ENCODE results near the gene GMDS.

GMDS gene

DNA sequence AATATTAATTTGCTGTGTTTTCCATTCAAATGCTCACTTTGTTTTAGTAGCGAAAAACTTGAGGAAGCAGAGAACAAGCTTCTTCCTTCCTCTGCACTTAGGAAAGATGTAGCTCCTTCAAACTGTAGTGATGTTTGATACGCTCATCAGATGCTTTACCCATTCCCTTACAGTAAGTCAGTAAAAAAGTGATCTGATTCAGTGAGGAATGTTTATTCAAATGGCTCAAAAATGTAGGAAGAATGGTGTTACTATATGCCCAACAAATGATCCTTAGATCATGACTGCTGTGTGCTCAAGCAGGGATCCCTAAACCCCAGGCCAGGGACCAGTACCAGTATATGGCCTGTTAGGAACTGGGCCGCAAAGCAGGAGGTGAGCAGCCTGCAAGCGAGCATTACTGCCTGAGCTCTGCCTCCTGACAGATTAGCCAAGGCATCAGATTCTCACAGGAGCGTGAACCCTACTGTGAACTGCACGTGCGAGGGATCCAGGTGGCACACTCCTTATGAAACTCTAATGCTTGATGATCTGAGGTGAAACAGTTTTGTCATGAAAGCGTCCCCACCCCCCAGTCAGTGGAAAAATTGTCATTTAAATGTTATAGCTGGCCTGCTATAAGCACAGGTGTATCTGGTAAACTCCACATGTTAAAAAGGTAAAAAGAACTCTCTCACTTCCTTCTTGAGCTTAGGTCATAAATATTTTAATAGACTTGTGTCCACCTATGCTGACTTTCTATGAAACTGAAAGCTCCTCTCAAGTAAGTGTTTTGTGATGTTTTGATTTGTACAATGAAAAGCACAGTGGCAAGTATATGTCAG lies 448.5 kb downstream of the GMDS start:
- no peak overlapping the region for H3K9ac ChIP-seq (ENCODE audit: low read length)
- H3K4me1 ChIP-seq (ENCODE audit: control insufficient read depth, insufficient read depth, low read depth, low read length): peaks cover 3% of the 10 kb centered on the region
- no peak for DNase-seq
- no peak overlapping the region for H2BK5ac ChIP-seq (ENCODE audit: low read depth, low read length, poor library complexity, severe bottlenecking)
- no peak overlapping the region for H3K4ac ChIP-seq (ENCODE audit: low read depth in 1 of 2, low read length in 2 of 2)
- no peaks in the 10 kb centered on the region for H3K79me1 ChIP-seq (replicated peaks; ENCODE audit: low read length, poor library complexity, severe bottlenecking)
- H3K14ac ChIP-seq (ENCODE audit: low read length in 2 of 2): peak overlapping the region in 1 of 2 experiments; percentile 44
- no peaks in the 10 kb centered on the region for H3K9me3 ChIP-seq (ENCODE audit: control insufficient read depth, low read length)
- H3K18ac ChIP-seq (ENCODE audit: low read depth in 1 of 2, low read length in 2 of 2): no peak overlapping the region
- no peaks in the 10 kb centered on the region for H3K27me3 ChIP-seq (ENCODE audit: control insufficient read depth in 1 of 2, insufficient read depth in 1 of 2, low read length in 2 of 2)
- WGBS: over 99% methylated on average over 6 of the region's 8 CpGs
- H2BK12ac ChIP-seq (ENCODE audit: low read length in 2 of 2): no peak overlapping the region
- H3K23ac ChIP-seq (ENCODE audit: low read length in 2 of 2): no peak overlapping the region
- H4K8ac ChIP-seq (ENCODE audit: low read length): no peak overlapping the region
- no peaks in the 10 kb centered on the region for H3K36me3 ChIP-seq (ENCODE audit: control insufficient read depth in 1 of 2, insufficient read depth in 2 of 2, low read depth in 1 of 2, low read length in 2 of 2)
- H2BK120ac ChIP-seq (ENCODE audit: low read depth, low read length): no peak overlapping the region
- H2AFZ ChIP-seq (ENCODE audit: low read depth, low read length): no peak overlapping the region
- H3K4me2 ChIP-seq (ENCODE audit: low read length, poor library complexity, severe bottlenecking): no peak overlapping the region
- no peak overlapping the region for H4K91ac ChIP-seq (ENCODE audit: low read length)
- no peak overlapping the region for H3K27ac ChIP-seq (ENCODE audit: low read length, poor library complexity, severe bottlenecking)
- H3K4me3 ChIP-seq (ENCODE audit: insufficient read depth in 1 of 2, low read depth in 1 of 2, low read length in 2 of 2): no peak overlapping the region
- H2AK5ac ChIP-seq (ENCODE audit: low read length, severe bottlenecking): no peak overlapping the region
- no peak overlapping the region for H2BK15ac ChIP-seq (ENCODE audit: low read depth, poor library complexity, severe bottlenecking)

- no peak for DNase-seq
- Histone ChIP-seq H2BK15ac (ENCODE audit: low read depth, poor library complexity, severe bottlenecking) (no peak overlapping the region), H3K4me3 (ENCODE audit: insufficient read depth in 1 of 2, low read depth in 1 of 2, low read length in 2 of 2) (no peak overlapping the region), H3K23ac (ENCODE audit: low read length in 2 of 2) (no peak overlapping the region), H3K9ac (ENCODE audit: low read length) (no peak overlapping the region), H3K4ac (ENCODE audit: low read depth in 1 of 2, low read length in 2 of 2) (no peak overlapping the region), H2AFZ (ENCODE audit: low read depth, low read length) (no peak overlapping the region), H3K27me3 (ENCODE audit: control insufficient read depth in 1 of 2, insufficient read depth in 1 of 2, low read length in 2 of 2) (no peaks in the 10 kb centered on the region), H3K36me3 (ENCODE audit: control insufficient read depth in 1 of 2, insufficient read depth in 2 of 2, low read depth in 1 of 2, low read length in 2 of 2) (no peaks in the 10 kb centered on the region), H4K91ac (ENCODE audit: low read length) (no peak overlapping the region), H2AK5ac (ENCODE audit: low read length, severe bottlenecking) (no peak overlapping the region), H3K14ac (ENCODE audit: low read length in 2 of 2) (no peak overlapping the region), H3K4me1 (ENCODE audit: control insufficient read depth, insufficient read depth, low read depth, low read length) (peaks cover 3% of the 10 kb centered on the region), H3K79me1 (replicated peaks; ENCODE audit: low read length, poor library complexity, severe bottlenecking) (no peaks in the 10 kb centered on the region), H2BK120ac (ENCODE audit: low read depth, low read length) (no peak overlapping the region), H3K9me3 (ENCODE audit: control insufficient read depth, low read length) (no peaks in the 10 kb centered on the region), H3K4me2 (ENCODE audit: low read length, poor library complexity, severe bottlenecking) (no peak overlapping the region), H2BK5ac (ENCODE audit: low read depth, low read length, poor library complexity, severe bottlenecking) (no peak overlapping the region), H2BK12ac (ENCODE audit: low read length in 2 of 2) (no peak overlapping the region), H3K27ac (ENCODE audit: low read length, poor library complexity, severe bottlenecking) (no peak overlapping the region), H4K8ac (ENCODE audit: low read length) (no peak overlapping the region), H3K18ac (ENCODE audit: low read depth in 1 of 2, low read length in 2 of 2) (no peak overlapping the region)
- 96% methylated on average over 2 of the region's 4 CpGs for WGBS
Measured at GRCh38 chr6:1795910-1796309, 449.5 kb downstream of the GMDS start.

DNA sequence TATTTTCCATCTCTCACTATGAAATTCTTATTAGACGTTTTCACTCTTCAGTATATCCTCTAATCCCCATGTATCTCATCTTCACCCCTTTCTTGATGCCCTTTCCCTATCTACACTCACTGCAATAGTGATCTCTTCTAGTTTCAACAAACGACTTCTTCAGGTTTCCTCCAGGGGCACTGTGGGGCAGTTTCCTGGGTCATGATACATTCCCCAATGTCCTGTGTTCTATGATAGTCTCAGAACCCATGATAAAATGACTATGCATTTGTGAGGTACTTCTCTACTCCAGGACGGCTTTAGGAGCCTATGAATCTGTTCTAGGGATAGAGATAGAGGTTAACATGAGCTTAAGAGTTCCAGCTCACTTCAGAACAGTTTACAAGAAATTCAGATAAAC lies 452.4 kb downstream of the GMDS start:
- Histone ChIP-seq H3K9ac (ENCODE audit: low read length) (no peak overlapping the region), H3K18ac (ENCODE audit: low read depth in 1 of 2, low read length in 2 of 2) (no peak overlapping the region), H2BK120ac (ENCODE audit: low read depth, low read length) (no peak overlapping the region), H3K23ac (ENCODE audit: low read length in 2 of 2) (no peak overlapping the region), H4K91ac (ENCODE audit: low read length) (no peak overlapping the region), H2BK15ac (ENCODE audit: low read depth, poor library complexity, severe bottlenecking) (no peak overlapping the region), H3K27me3 (ENCODE audit: control insufficient read depth in 1 of 2, insufficient read depth in 1 of 2, low read length in 2 of 2) (no peaks in the 10 kb centered on the region), H3K79me1 (replicated peaks; ENCODE audit: low read length, poor library complexity, severe bottlenecking) (peaks cover 1% of the 10 kb centered on the region), H3K4me2 (ENCODE audit: low read length, poor library complexity, severe bottlenecking) (no peak overlapping the region), H2BK12ac (ENCODE audit: low read length in 2 of 2) (no peak overlapping the region), H3K4me1 (ENCODE audit: control insufficient read depth, insufficient read depth, low read depth, low read length) (peaks cover 7% of the 10 kb centered on the region), H2BK5ac (ENCODE audit: low read depth, low read length, poor library complexity, severe bottlenecking) (no peak overlapping the region), H3K27ac (ENCODE audit: low read length, poor library complexity, severe bottlenecking) (no peak overlapping the region), H3K4ac (ENCODE audit: low read depth in 1 of 2, low read length in 2 of 2) (no peak overlapping the region), H3K36me3 (ENCODE audit: control insufficient read depth in 1 of 2, insufficient read depth in 2 of 2, low read depth in 1 of 2, low read length in 2 of 2) (no peaks in the 10 kb centered on the region), H3K4me3 (ENCODE audit: insufficient read depth in 1 of 2, low read depth in 1 of 2, low read length in 2 of 2) (no peak overlapping the region), H3K14ac (ENCODE audit: low read length in 2 of 2) (no peak overlapping the region), H2AK5ac (ENCODE audit: low read length, severe bottlenecking) (no peak overlapping the region), H3K9me3 (ENCODE audit: control insufficient read depth, low read length) (no peaks in the 10 kb centered on the region), H4K8ac (ENCODE audit: low read length) (no peak overlapping the region), H2AFZ (ENCODE audit: low read depth, low read length) (no peak overlapping the region)
- WGBS: 47% methylated on average over 2 of the region's 3 CpGs
- DNase-seq: peak; percentile 22

DNA sequence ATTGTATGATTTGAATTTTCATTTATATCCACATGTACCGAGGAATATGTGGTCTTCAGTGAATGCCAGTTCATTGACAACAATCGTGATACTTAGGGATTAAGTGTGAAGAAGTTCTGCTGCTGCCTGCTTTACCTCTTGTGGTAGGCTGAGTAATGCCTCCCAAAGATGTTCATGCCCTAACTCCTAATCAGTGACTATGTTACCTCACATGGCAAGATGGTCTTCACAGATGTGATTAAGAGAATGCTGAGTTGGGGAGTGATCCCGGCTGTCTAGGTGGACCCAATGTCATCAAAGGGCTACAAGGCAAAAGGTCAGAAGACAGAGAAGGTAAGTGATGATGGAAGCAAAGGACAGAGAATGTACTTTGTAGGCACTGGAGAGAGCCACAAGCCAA lies 454.7 kb downstream of the GMDS start:
- 93% methylated on average over 3 of the region's 3 CpGs for WGBS

More for the DNA sequence above, 454.7 kb downstream of the GMDS start:
- H3K4me1 ChIP-seq (ENCODE audit: control insufficient read depth, insufficient read depth, low read depth, low read length): peaks cover 5% of the 10 kb centered on the region
- H3K14ac ChIP-seq (ENCODE audit: low read length in 2 of 2): no peak overlapping the region
- no peak for DNase-seq
- H3K4ac ChIP-seq (ENCODE audit: low read depth in 1 of 2, low read length in 2 of 2): no peak overlapping the region
- no peak overlapping the region for H4K91ac ChIP-seq (ENCODE audit: low read length)
- H2BK15ac ChIP-seq (ENCODE audit: low read depth, poor library complexity, severe bottlenecking): no peak overlapping the region
- H3K18ac ChIP-seq (ENCODE audit: low read depth in 1 of 2, low read length in 2 of 2): no peak overlapping the region
- H2AK5ac ChIP-seq (ENCODE audit: low read length, severe bottlenecking): no peak overlapping the region
- no peaks in the 10 kb centered on the region for H3K36me3 ChIP-seq (ENCODE audit: control insufficient read depth in 1 of 2, insufficient read depth in 2 of 2, low read depth in 1 of 2, low read length in 2 of 2)
- H3K23ac ChIP-seq (ENCODE audit: low read length in 2 of 2): no peak overlapping the region
- no peak overlapping the region for H3K4me3 ChIP-seq (ENCODE audit: insufficient read depth in 1 of 2, low read depth in 1 of 2, low read length in 2 of 2)
- H3K79me1 ChIP-seq (replicated peaks; ENCODE audit: low read length, poor library complexity, severe bottlenecking): peaks cover 1% of the 10 kb centered on the region
- H3K27ac ChIP-seq (ENCODE audit: low read length, poor library complexity, severe bottlenecking): no peak overlapping the region
- H3K4me2 ChIP-seq (ENCODE audit: low read length, poor library complexity, severe bottlenecking): no peak overlapping the region
- no peak overlapping the region for H2BK12ac ChIP-seq (ENCODE audit: low read length in 2 of 2)
- no peak overlapping the region for H2BK120ac ChIP-seq (ENCODE audit: low read depth, low read length)
- H3K9ac ChIP-seq (ENCODE audit: low read length): no peak overlapping the region
- no peaks in the 10 kb centered on the region for H3K9me3 ChIP-seq (ENCODE audit: control insufficient read depth, low read length)
- H4K8ac ChIP-seq (ENCODE audit: low read length): no peak overlapping the region
- H3K27me3 ChIP-seq (ENCODE audit: control insufficient read depth in 1 of 2, insufficient read depth in 1 of 2, low read length in 2 of 2): no peaks in the 10 kb centered on the region
- no peak overlapping the region for H2AFZ ChIP-seq (ENCODE audit: low read depth, low read length)
- H2BK5ac ChIP-seq (ENCODE audit: low read depth, low read length, poor library complexity, severe bottlenecking): no peak overlapping the region

Data from mesenchymal stem cell (in vitro differentiated cells and primary cell).